Parathyroid adenoma (tissue), 2 donors: ENCODE results near the gene WDR13.

ENCODE experiments used
- H2AFZ ChIP-seq: fragments of 300-600 bp; sonication (generic); one replicate; pipeline ENCODE4 v1.7.0; 2017; ENCODE audit warnings: antibody characterized with exemption, mild to moderate bottlenecking
- H3K27ac ChIP-seq: fragments of 300-600 bp; sonication (generic); one replicate; pipeline ENCODE4 v1.7.0; 2017
- H3K27me3 ChIP-seq: fragments of 300-600 bp; sonication (generic); one replicate; pipeline ENCODE4 v1.7.0; 2017; ENCODE audit warnings: low read length; ENCODE audit not compliant: control insufficient read depth, insufficient read depth
- H3K36me3 ChIP-seq: fragments of 300-600 bp; sonication (generic); one replicate; pipeline ENCODE4 v1.7.0; 2017; ENCODE audit warnings: low read length; ENCODE audit not compliant: control insufficient read depth, insufficient read depth
- H3K4me1 ChIP-seq: fragments of 300-600 bp; sonication (generic); one replicate; pipeline ENCODE4 v1.7.0; 2017; ENCODE audit warnings: control low read depth
- H3K4me2 ChIP-seq: fragments of 300-600 bp; sonication (generic); one replicate; pipeline ENCODE4 v1.7.0; 2017; ENCODE audit warnings: low read length
- H3K4me3 ChIP-seq: fragments of 300-600 bp; sonication (generic); one replicate; pipeline ENCODE4 v1.7.0; 2017; ENCODE audit warnings: low read depth, low read length
- H3K79me2 ChIP-seq: fragments of 300-600 bp; sonication (generic); one replicate; pipeline ENCODE4 v1.7.0; 2017; ENCODE audit warnings: control low read depth
- H3K9ac ChIP-seq: fragments of 300-600 bp; sonication (generic); one replicate; pipeline ENCODE4 v1.7.0; 2017; ENCODE audit warnings: mild to moderate bottlenecking
- H3K9me3 ChIP-seq: fragments of 300-600 bp; sonication (generic); one replicate; pipeline ENCODE4 v1.7.0; 2017; ENCODE audit warnings: low read length; ENCODE audit not compliant: control insufficient read depth
- CTCF ChIP-seq: fragments of 300-600 bp; sonication (generic); IDR thresholded peaks from one replicate; pipeline ENCODE4 v1.7.0; 2017; ENCODE audit warnings: antibody characterized with exemption, mild to moderate bottlenecking
- donor health status: primary hyperparathyroidism.

Gene WDR13

DNA sequence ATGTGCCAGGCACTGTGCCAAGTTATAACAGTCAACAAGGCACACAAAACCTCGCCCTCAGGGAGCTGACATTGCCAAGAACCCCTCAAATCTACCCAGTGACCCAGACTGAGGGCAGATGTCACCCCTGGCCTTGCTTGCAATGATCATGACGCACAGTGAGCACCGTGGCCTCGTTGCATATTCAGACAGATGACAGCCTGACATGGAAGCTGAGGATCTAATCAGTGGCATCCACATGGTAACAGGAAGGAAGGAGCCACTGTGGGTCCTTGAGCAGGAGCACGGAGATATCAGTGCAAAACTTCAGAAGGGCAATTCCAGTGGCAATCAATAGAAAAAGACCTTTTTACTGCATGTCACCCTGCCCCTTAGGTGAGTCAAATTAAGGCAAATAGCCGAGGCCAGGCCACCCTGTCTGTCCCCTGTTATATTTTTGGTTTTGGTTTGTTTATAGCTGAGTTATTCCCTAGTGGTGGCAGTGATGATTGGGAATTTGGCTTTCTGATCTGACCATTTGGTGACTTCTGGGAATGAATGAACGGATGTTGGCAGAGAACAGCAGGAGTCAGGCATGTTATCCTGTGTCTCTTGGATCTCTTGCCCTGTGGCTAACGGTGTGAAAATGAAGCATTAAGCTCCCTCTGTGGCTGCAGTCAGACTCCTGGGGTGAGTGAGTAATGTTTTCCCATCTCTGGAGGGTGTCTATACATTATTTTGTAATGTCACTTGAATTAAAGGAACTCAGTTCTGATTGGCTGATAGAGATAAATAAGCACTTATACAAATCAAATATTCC, 20.4 kb downstream of the WDR13 start:
- Histone ChIP-seq H3K4me1 (no peaks in the 10 kb centered on the region), H3K9ac (no peak overlapping the region), H3K27me3 (no peaks in the 10 kb centered on the region), H3K9me3 (no peaks in the 10 kb centered on the region), H3K4me2 (no peak overlapping the region), H3K79me2 (no peaks in the 10 kb centered on the region), H3K27ac (no peak overlapping the region), H2AFZ (no peak overlapping the region), H3K4me3 (no peak overlapping the region), H3K36me3 (no peaks in the 10 kb centered on the region)
- TF ChIP-seq CTCF, result no peak

- no peak overlapping the region for H3K9ac ChIP-seq
- H3K36me3 ChIP-seq, result no peaks in the 10 kb centered on the region
- no peak overlapping the region for H3K4me2 ChIP-seq
- no peak for TF ChIP-seq CTCF
- no peak overlapping the region for H2AFZ ChIP-seq
- no peaks in the 10 kb centered on the region for H3K9me3 ChIP-seq
- H3K4me3 ChIP-seq, result no peak overlapping the region
- H3K4me1 ChIP-seq, result no peaks in the 10 kb centered on the region
- no peaks in the 10 kb centered on the region for H3K79me2 ChIP-seq
- no peak overlapping the region for H3K27ac ChIP-seq
- H3K27me3 ChIP-seq, result no peaks in the 10 kb centered on the region
These were observed 29.4 kb downstream of the WDR13 start for GRCh38 chrX:48626401-48627298.

- H3K4me2 ChIP-seq, result no peak overlapping the region
- no peak overlapping the region for H3K4me3 ChIP-seq
These were observed 34.2 kb downstream of the WDR13 start for GRCh38 chrX:48631376-48632090.

DNA sequence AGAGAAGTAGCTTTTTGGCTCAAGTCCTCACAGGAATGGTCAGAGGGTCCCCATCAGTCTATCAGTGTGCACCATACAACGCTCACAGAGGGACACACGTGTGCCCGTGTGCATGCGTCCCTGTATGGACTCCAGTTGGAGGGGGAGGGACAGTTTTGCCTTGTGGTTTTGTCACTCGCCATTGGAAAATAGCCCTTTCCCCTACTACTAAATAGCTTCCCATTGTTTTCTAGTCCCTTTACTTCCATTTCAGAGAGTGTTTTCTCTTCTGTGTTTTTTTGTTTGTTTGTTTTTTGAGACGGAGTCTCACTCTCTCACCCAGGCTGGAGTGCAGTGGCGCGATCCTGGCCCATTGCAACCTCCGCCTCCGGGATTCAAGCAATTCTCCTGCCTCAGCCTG, 34.9 kb downstream of the WDR13 start:
- H3K36me3 ChIP-seq, result no peaks in the 10 kb centered on the region
- H3K9me3 ChIP-seq, result no peaks in the 10 kb centered on the region
- H3K9ac ChIP-seq, result no peak overlapping the region
- H3K4me1 ChIP-seq, result no peaks in the 10 kb centered on the region
- H3K27ac ChIP-seq, result no peak overlapping the region
- no peak overlapping the region for H3K4me3 ChIP-seq
- no peak overlapping the region for H3K4me2 ChIP-seq
- no peaks in the 10 kb centered on the region for H3K27me3 ChIP-seq
- TF ChIP-seq CTCF, result no peak
- no peak overlapping the region for H2AFZ ChIP-seq
- no peaks in the 10 kb centered on the region for H3K79me2 ChIP-seq

More at GRCh38 chrX:48631376-48632090, 34.2 kb downstream of the WDR13 start:
- peak; percentile 58 for TF ChIP-seq CTCF
- Histone ChIP-seq H3K79me2 (no peaks in the 10 kb centered on the region), H3K4me1 (no peaks in the 10 kb centered on the region), H3K9me3 (no peaks in the 10 kb centered on the region), H3K27me3 (no peaks in the 10 kb centered on the region), H2AFZ (peak overlapping the region; percentile 60), H3K9ac (no peak overlapping the region), H3K36me3 (no peaks in the 10 kb centered on the region), H3K27ac (no peak overlapping the region)
